ENCODE measurements around the gene CTBP1.

DNA sequence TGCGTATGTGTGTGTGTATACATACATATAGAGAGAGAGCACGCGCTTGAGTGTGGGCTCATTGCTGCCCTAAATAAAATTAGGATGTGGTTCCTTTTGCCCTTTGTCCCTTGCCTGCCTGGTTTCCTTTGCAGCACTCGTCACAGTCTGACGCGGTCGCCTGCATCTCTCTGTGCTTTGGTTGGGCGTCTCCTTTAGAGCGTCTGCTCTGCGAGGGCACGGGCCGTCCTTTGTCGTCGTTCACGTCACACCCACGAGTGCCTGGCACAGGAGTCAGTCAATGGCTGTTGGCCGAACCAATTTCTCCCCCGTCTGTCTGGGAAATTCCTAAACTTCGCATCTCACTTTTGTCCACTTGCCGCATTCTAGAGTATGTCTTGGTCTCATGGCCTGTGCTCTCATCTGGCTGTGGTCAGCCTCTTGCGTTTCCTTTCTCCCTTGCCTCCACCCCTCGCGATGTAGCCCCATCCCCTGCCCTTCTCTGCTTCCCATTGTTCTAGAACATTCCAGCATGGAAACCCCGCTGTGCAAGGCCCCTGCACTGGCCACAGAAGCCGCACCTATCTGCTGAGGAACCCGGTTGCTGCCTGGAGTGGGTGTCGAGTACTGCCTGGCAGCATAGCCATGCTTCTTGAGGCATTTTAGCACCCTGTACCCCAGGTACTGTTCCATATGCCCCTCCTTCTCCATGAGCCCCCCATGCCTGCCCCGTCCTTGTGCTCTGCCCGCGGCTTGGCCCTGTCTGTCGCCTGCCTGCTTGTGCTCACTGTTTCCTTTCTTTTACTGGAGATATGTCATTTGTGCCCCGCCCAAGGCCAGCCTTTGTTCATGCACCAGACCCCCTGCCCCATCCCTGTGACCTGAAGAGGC lies 48.8 kb upstream of the CTBP1 start:
- TF ChIP-seq TAF1 (IDR thresholded peaks at IDR 0.05; ENCODE audit: low read depth, low read length) (no peak), POLR2A (IDR thresholded peaks at IDR 0.05; ENCODE audit: low read depth, low read length) (no peak), POLR2AphosphoS5 (IDR thresholded peaks at IDR 0.05; ENCODE audit: low read depth, low read length) (no peak)

Data from GM12891 (cell line).